Adrenal gland (tissue), 12 donors: ENCODE data around the gene PROX1. TPM values are rescaled to one million over a fixed set of nuclear protein-coding genes. Genes with fewer than 3 reads are reported as not detected.

Experiments
- DNase-seq, 7 donors: peaks; one replicate each; pipeline ENCODE4 v3.0.0-alpha.2; 2019 to 2020
- H3K27ac ChIP-seq, 5 donors: fragments of 200-600 bp; sonication (generic) in 4 of 5; 1 replicate in 3 of 5; 2 replicates in 2 of 5; pipeline versions ENCODE4 v1.5.1 to v1.8.0; 2016 to 2020; ENCODE audit warnings: mild to moderate bottlenecking in 1 of 5
- H3K27me3 ChIP-seq: fragments of 200-600 bp; 2 replicates; pipeline ENCODE4 v1.8.0; 2021
- H3K36me3 ChIP-seq, 2 donors: fragments of 200-600 bp; replicated peaks in 1 of 2; 1 replicate in 1 of 2; 2 replicates in 1 of 2; pipeline versions ENCODE4 v1.5.1 to v1.8.0; 2018 to 2022
- H3K4me1 ChIP-seq, 2 donors: fragments of 200-600 bp; replicated peaks in 1 of 2; 1 replicate in 1 of 2; 2 replicates in 1 of 2; pipeline versions ENCODE4 v1.5.1 to v1.8.0; 2018 to 2021
- H3K4me3 ChIP-seq, 4 donors: fragments of 200-600 bp; sonication (generic) in 3 of 4; one replicate each; pipeline ENCODE4 v1.5.1; 2016 to 2018
- H3K9me3 ChIP-seq, 3 donors: fragments of 200-600 bp; sonication (generic) in 1 of 3; replicated peaks in 1 of 3; 1 replicate in 2 of 3; 2 replicates in 1 of 3; pipeline versions ENCODE4 v1.5.1 to v1.8.0; 2016 to 2021
- CTCF ChIP-seq, 6 experiments: fragments of 450-650 bp in 4 of 6; fragments of 200-600 bp in 2 of 6; sonication (generic) in 1 of 6; IDR thresholded peaks; 1 replicate in 5 of 6; 2 replicates in 1 of 6; pipeline versions ENCODE4 v1.5.1 to v1.8.0; 2016 to 2021; ENCODE audit warnings: antibody characterized with exemption in 6 of 6, mild to moderate bottlenecking in 2 of 6, moderate library complexity in 1 of 6
- POLR2A ChIP-seq, 2 donors: fragments of 450-650 bp; IDR thresholded peaks; one replicate each; pipeline ENCODE4 v1.6.1; 2017; ENCODE audit warnings: antibody characterized with exemption in 2 of 2, mild to moderate bottlenecking in 2 of 2, moderate library complexity in 1 of 2
- WGBS, 4 donors: extraction: QIAGEN DNeasy Blood & Tissue Kit in 2 of 4; methylation state at CpG; one replicate each; pipeline versions ENCODE4 v1.1.5 to v1.1.7; 2013 to 2017; 5-methylcytosine and 5-hydroxymethylcytosine counted together
- intact Hi-C, 2 donors: fragments of 100-400 bp; cut with DNase I; formaldehyde crosslinking; loops; one replicate each; pipeline versions ENCODE4 v1.14.1 to v1.15.0; 2022 to 2023
- polyA plus RNA-seq, 3 donors: library from polyadenylated mRNA; stranded (reverse); fragments of 200-250 nt in 2 of 3; fragments of 350-450 nt in 1 of 3; fragmentation: Illumina TruSeq in 1 of 3; extraction: RNeasy Lipid Tissue Mini Kit (QIAGEN cat#74804) in 1 of 3; gene quantifications; one replicate each; pipeline ENCODE4 v1.2.3, GENCODE V29; 2013 to 2014
- total RNA-seq, 9 donors: library from RNA; depleted of rRNA in 4 of 9; stranded (reverse); fragments of >200 nt in 4 of 9; fragments of 120-200 nt in 1 of 9; fragmentation: NEBNext Ultra II Directional in 1 of 9; extraction: Animal tissue kit (Norgen Biotek cat#: 25700) in 1 of 9; gene quantifications; one replicate each; pipeline versions ENCODE4 v1.1.0 to v1.2.4, GENCODE V29; 2013 to 2023
- donor health status: healthy with polysubstance abuse.
- donor health status: Bipolar disorder and iron deficiency.
- donor health status: DM: yes; HTN: yes; CAD: no.
- donor health status: DM: no; HTN: no; CAD: no.
- donor health status: DM: no; HTN: no; CAD: no.
- donor health status: DM: yes; HTN: yes; CAD: no.

Gene PROX1
- total and polyA plus RNA-seq, 12 donors: 2.6 to 91.7 (median 18.8) TPM

- H3K9me3 ChIP-seq: no peaks in the 10 kb centered on the region
- no peak for DNase-seq
- no peak overlapping the region for H3K4me3 ChIP-seq
- no peak overlapping the region for H3K27ac ChIP-seq
- 91 to 97% (median 95%) methylated on average over 4 of the region's 4 CpGs for WGBS, 4 donors
- H3K4me1 ChIP-seq: peaks cover 0 to 4% of the 10 kb centered on the region in 2 donors
- H3K36me3 ChIP-seq: no peaks in the 10 kb centered on the region
- TF ChIP-seq CTCF (IDR thresholded peaks at IDR 0.05) (no peak), POLR2A (IDR thresholded peaks at IDR 0.05) (no peak)
- no peaks in the 10 kb centered on the region for H3K27me3 ChIP-seq
- intact Hi-C loops: no loop called here
These were observed 64.0 kb downstream of the PROX1 start for GRCh38 chr1:214051786-214052185.

- no peaks in the 10 kb centered on the region for H3K4me1 ChIP-seq
- H3K9me3 ChIP-seq: no peaks in the 10 kb centered on the region
- TF ChIP-seq POLR2A (IDR thresholded peaks at IDR 0.05) (no peak), CTCF (IDR thresholded peaks at IDR 0.05) (no peak)
- H3K27me3 ChIP-seq: no peaks in the 10 kb centered on the region
- no peaks in the 10 kb centered on the region for H3K36me3 ChIP-seq
- DNase-seq: no peak
- intact Hi-C loops: no loop called here
- H3K27ac ChIP-seq: no peak overlapping the region
- H3K4me3 ChIP-seq: no peak overlapping the region
- 72 to 84% (median 75%) methylated on average over 5 of the region's 5 CpGs for WGBS, 4 donors
These were observed 70.3 kb downstream of the PROX1 start for GRCh38 chr1:214058076-214058475.

GRCh38 chr1:214066190-214066589 is 78.4 kb downstream of the PROX1 start:
- Histone ChIP-seq H3K9me3 (no peaks in the 10 kb centered on the region), H3K27ac (no peak overlapping the region), H3K27me3 (no peaks in the 10 kb centered on the region), H3K4me3 (no peak overlapping the region), H3K4me1 (no peaks in the 10 kb centered on the region), H3K36me3 (no peaks in the 10 kb centered on the region)
- TF ChIP-seq CTCF (IDR thresholded peaks at IDR 0.05) (no peak), POLR2A (IDR thresholded peaks at IDR 0.05) (no peak)
- intact Hi-C loops: no loop called here
- WGBS, 4 donors: 68 to 83% (median 79%) methylated on average over 6 of the region's 6 CpGs
- no peak for DNase-seq

- TF ChIP-seq POLR2A (IDR thresholded peaks at IDR 0.05) (no peak), CTCF (IDR thresholded peaks at IDR 0.05) (no peak)
- Histone ChIP-seq H3K27me3 (no peaks in the 10 kb centered on the region), H3K27ac (no peak overlapping the region), H3K36me3 (no peaks in the 10 kb centered on the region), H3K9me3 (no peaks in the 10 kb centered on the region), H3K4me1 (no peaks in the 10 kb centered on the region), H3K4me3 (no peak overlapping the region)
- 85 to 97% (median 89%) methylated on average over 3 of the region's 3 CpGs for WGBS, 4 donors
- intact Hi-C loops: no loop called here
- no peak for DNase-seq
These were observed 79.2 kb downstream of the PROX1 start for GRCh38 chr1:214066936-214067335.
